SK-N-SH treated with all-trans-retinoic acid at 6 μM for 48 hours (cell line): Measurements from ENCODE around the gene PPP2R5D.

Experiments used
- ATAC-seq: fragments of 200-7000 bp; cut with Tn5 transposase; 3 replicates; pipeline ENCODE4 v1.9.1; 2020; ENCODE audit warnings: mild to moderate bottlenecking, moderate library complexity
- ARNTL ChIP-seq: fragments of 450-650 bp; formaldehyde crosslinking; IDR thresholded peaks from 2 replicates; pipeline ENCODE4 v1.5.0; 2020; ENCODE audit warnings: low read depth, mild to moderate bottlenecking, moderate library complexity, borderline replicate concordance
- BACH2 ChIP-seq: fragments of 250-450 bp; sonication (Bioruptor Pico); IDR thresholded peaks from 2 replicates; pipeline ENCODE4 v1.9.0; 2021; ENCODE audit warnings: mild to moderate bottlenecking, borderline replicate concordance
- CSDC2 ChIP-seq: fragments of 250-450 bp; sonication (Bioruptor Pico); IDR thresholded peaks from 2 replicates; pipeline ENCODE4 v1.5.0; 2020; ENCODE audit warnings: mild to moderate bottlenecking, moderate library complexity
- ESRRG ChIP-seq: fragments of 250-450 bp; sonication (Bioruptor Pico); IDR thresholded peaks from 2 replicates; pipeline ENCODE4 v1.6.1; 2021; ENCODE audit warnings: mild to moderate bottlenecking
- GLIS3 ChIP-seq: fragments of 250-450 bp; sonication (Bioruptor Pico); IDR thresholded peaks from 2 replicates; pipeline ENCODE4 v1.5.0; 2020; ENCODE audit warnings: mild to moderate bottlenecking, moderate library complexity
- ISL1 ChIP-seq: fragments of 250-450 bp; sonication (Bioruptor Pico); IDR thresholded peaks from 2 replicates; pipeline ENCODE4 v2.1.2; 2022; ENCODE audit warnings: mild to moderate bottlenecking, moderate library complexity
- OSR1 ChIP-seq: fragments of 250-450 bp; sonication (Bioruptor Pico); IDR thresholded peaks from 2 replicates; pipeline ENCODE4 v1.8.0; 2022; ENCODE audit warnings: moderate library complexity, mild to moderate bottlenecking, inconsistent platforms
- PPARA ChIP-seq: fragments of 250-450 bp; sonication (Bioruptor Pico); IDR thresholded peaks from 2 replicates; pipeline ENCODE4 v1.5.0; 2020; ENCODE audit warnings: mild to moderate bottlenecking, borderline replicate concordance
- RARB ChIP-seq: fragments of 250-450 bp; sonication (Bioruptor Pico); IDR thresholded peaks from 2 replicates; pipeline ENCODE4 v1.8.0; 2021; ENCODE audit warnings: mild to moderate bottlenecking, moderate library complexity
- SNAI2 ChIP-seq: fragments of 250-450 bp; sonication (Bioruptor Pico); IDR thresholded peaks from 2 replicates; pipeline ENCODE4 v1.5.0; 2020; ENCODE audit warnings: mild to moderate bottlenecking, moderate library complexity
- TOX ChIP-seq: fragments of 250-450 bp; sonication (Bioruptor Pico); IDR thresholded peaks from 2 replicates; pipeline ENCODE4 v1.8.0; 2021; ENCODE audit warnings: mild to moderate bottlenecking, moderate library complexity, borderline replicate concordance
- ZC3H10 ChIP-seq: fragments of 250-450 bp; sonication (Bioruptor Pico); IDR thresholded peaks from 2 replicates; pipeline ENCODE4 v1.5.1; 2021; ENCODE audit warnings: mild to moderate bottlenecking, moderate library complexity
- ZFP3 ChIP-seq: fragments of 250-450 bp; sonication (Bioruptor Pico); IDR thresholded peaks from 2 replicates; pipeline ENCODE4 v1.5.0; 2020; ENCODE audit warnings: mild to moderate bottlenecking, moderate library complexity
- ZFP30 ChIP-seq: fragments of 450-650 bp; formaldehyde crosslinking; IDR thresholded peaks from 2 replicates; pipeline ENCODE4 v1.5.0; 2022; ENCODE audit warnings: mild to moderate bottlenecking, moderate library complexity
- ZNF565 ChIP-seq: fragments of 450-650 bp; formaldehyde crosslinking; conservative IDR thresholded peaks from 2 replicates; pipeline ENCODE4 v1.5.0; 2020; ENCODE audit warnings: low read depth, mild to moderate bottlenecking, moderate library complexity
- ZNF70 ChIP-seq: fragments of 450-650 bp; formaldehyde crosslinking; IDR thresholded peaks from 2 replicates; pipeline ENCODE4 v1.5.0; 2020; ENCODE audit warnings: mild to moderate bottlenecking, moderate library complexity
- ZNF8 ChIP-seq: fragments of 450-650 bp; formaldehyde crosslinking; IDR thresholded peaks from 2 replicates; pipeline ENCODE4 v1.5.0; 2020; ENCODE audit warnings: mild to moderate bottlenecking, moderate library complexity
- TF ChIP-seq, protein P1 (sequence below): fragments of 250-450 bp; sonication (Bioruptor Pico); IDR thresholded peaks from 2 replicates; pipeline ENCODE4 v1.5.1; 2021; ENCODE audit warnings: mild to moderate bottlenecking, moderate library complexity
- TF ChIP-seq, protein P2 (sequence below): fragments of 250-450 bp; sonication (Bioruptor Pico); IDR thresholded peaks from 2 replicates; pipeline ENCODE4 v1.5.1; 2020; ENCODE audit warnings: low read depth, mild to moderate bottlenecking, moderate library complexity
- TF ChIP-seq, protein P3 (sequence below): fragments of 250-450 bp; sonication (Bioruptor Pico); IDR thresholded peaks from 2 replicates; pipeline ENCODE4 v1.8.0; 2020; ENCODE audit warnings: mild to moderate bottlenecking, moderate library complexity, borderline replicate concordance

The PPP2R5D gene

DNA sequence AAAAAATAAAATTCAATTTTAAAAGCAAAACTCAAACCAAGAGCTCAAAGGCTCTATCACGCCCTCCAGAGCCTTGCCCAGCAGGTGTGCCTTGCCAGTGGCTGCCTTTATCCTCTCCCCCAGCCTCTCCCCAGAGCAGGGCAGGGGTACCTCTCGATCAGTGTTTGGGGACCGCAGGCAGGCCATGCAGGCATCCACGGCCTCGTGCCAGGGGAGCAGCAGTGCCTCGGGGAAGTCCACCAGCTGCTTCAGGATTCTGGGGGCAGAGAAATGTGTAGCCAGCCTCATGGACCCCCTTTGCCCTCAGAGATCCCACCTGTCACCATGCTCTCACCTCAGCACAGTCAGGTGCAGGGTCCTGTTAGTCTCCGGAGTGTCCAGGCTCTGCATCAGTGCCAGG is 63.6 kb downstream of the PPP2R5D start:
- no peak for ATAC-seq
- TF ChIP-seq, protein P1, sequence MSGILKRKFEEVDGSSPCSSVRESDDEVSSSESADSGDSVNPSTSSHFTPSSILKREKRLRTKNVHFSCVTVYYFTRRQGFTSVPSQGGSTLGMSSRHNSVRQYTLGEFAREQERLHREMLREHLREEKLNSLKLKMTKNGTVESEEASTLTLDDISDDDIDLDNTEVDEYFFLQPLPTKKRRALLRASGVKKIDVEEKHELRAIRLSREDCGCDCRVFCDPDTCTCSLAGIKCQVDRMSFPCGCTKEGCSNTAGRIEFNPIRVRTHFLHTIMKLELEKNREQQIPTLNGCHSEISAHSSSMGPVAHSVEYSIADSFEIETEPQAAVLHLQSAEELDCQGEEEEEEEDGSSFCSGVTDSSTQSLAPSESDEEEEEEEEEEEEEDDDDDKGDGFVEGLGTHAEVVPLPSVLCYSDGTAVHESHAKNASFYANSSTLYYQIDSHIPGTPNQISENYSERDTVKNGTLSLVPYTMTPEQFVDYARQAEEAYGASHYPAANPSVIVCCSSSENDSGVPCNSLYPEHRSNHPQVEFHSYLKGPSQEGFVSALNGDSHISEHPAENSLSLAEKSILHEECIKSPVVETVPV (CRISPR knock-in tag), result no peak
- TF ChIP-seq ZC3H10 (CRISPR knock-in tag), result no peak

DNA sequence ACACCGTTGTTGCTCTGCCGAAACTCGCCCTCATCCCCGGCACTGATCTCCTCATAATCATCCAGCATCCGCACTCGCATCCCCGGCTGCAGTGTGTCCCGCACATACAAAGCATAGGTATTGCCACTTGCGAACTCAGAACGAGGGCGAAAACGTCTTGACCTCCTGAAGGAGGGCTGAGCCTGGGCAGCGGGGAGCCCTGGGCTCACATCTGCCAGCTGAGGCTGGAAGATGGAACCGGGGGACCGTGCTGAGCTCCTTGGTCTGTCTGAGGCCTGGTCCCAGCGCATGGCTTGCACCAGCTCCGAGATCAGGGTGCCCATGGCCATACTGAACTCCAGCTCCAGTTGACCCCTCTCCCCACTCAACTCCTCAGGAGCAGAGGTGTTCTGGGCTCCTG is 66.6 kb downstream of the PPP2R5D start:
- TF ChIP-seq ZNF8 (no peak), ZC3H10 (CRISPR knock-in tag) (no peak), RARB (CRISPR knock-in tag) (no peak), OSR1 (no peak), TOX (no peak), ISL1 (CRISPR knock-in tag) (no peak), ZFP3 (no peak), SNAI2 (no peak), GLIS3 (CRISPR knock-in tag) (no peak), ARNTL (no peak), BACH2 (no peak), ZNF70 (CRISPR knock-in tag) (no peak)
- TF ChIP-seq, protein P2, sequence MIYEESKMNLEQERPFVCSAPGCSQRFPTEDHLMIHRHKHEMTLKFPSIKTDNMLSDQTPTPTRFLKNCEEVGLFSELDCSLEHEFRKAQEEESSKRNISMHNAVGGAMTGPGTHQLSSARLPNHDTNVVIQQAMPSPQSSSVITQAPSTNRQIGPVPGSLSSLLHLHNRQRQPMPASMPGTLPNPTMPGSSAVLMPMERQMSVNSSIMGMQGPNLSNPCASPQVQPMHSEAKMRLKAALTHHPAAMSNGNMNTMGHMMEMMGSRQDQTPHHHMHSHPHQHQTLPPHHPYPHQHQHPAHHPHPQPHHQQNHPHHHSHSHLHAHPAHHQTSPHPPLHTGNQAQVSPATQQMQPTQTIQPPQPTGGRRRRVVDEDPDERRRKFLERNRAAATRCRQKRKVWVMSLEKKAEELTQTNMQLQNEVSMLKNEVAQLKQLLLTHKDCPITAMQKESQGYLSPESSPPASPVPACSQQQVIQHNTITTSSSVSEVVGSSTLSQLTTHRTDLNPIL, result no peak
- TF ChIP-seq, all 23 proteins: peak for 0
- no peak for ATAC-seq

DNA sequence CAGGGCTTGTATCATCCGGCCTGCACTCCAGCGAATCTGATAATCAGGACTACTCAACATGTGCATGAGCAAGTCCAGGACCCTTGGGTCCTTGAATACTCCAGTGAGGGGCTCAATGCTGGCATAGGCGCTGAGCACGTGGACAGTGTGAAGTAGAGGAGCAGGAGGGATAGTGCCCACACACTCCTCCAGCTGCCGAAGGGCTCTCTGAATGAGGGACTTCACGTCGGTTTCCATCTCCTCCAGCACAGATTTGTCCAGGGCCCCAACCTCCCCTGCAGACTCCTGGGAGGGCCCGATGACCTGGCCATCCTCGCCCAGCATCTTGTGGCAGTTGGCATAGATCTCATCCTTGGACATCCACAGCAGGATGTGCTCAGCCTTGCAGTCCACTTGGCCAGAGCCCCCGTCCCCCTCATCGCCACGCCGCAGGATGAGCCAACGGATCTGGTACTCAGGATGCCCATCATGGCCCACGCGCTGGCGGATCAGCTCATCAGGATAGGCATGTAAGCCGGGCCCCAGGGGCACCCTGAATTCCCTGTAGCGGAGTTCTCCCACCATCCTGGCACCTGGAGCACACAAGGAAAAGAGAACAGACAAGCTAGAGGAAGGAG is 68.0 kb downstream of the PPP2R5D start:
- TF ChIP-seq ZNF8, result no peak
- no peak for TF ChIP-seq GLIS3 (CRISPR knock-in tag)
- TF ChIP-seq RARB (CRISPR knock-in tag), result no peak
- no peak for TF ChIP-seq ZNF565 (CRISPR knock-in tag)
- no peak for TF ChIP-seq ZC3H10 (CRISPR knock-in tag)
- TF ChIP-seq, protein P2, result no peak
- TF ChIP-seq, protein P3, sequence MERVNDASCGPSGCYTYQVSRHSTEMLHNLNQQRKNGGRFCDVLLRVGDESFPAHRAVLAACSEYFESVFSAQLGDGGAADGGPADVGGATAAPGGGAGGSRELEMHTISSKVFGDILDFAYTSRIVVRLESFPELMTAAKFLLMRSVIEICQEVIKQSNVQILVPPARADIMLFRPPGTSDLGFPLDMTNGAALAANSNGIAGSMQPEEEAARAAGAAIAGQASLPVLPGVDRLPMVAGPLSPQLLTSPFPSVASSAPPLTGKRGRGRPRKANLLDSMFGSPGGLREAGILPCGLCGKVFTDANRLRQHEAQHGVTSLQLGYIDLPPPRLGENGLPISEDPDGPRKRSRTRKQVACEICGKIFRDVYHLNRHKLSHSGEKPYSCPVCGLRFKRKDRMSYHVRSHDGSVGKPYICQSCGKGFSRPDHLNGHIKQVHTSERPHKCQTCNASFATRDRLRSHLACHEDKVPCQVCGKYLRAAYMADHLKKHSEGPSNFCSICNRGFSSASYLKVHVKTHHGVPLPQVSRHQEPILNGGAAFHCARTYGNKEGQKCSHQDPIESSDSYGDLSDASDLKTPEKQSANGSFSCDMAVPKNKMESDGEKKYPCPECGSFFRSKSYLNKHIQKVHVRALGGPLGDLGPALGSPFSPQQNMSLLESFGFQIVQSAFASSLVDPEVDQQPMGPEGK (CRISPR knock-in tag), result no peak
- no peak for TF ChIP-seq BACH2
- ATAC-seq, result no peak

DNA sequence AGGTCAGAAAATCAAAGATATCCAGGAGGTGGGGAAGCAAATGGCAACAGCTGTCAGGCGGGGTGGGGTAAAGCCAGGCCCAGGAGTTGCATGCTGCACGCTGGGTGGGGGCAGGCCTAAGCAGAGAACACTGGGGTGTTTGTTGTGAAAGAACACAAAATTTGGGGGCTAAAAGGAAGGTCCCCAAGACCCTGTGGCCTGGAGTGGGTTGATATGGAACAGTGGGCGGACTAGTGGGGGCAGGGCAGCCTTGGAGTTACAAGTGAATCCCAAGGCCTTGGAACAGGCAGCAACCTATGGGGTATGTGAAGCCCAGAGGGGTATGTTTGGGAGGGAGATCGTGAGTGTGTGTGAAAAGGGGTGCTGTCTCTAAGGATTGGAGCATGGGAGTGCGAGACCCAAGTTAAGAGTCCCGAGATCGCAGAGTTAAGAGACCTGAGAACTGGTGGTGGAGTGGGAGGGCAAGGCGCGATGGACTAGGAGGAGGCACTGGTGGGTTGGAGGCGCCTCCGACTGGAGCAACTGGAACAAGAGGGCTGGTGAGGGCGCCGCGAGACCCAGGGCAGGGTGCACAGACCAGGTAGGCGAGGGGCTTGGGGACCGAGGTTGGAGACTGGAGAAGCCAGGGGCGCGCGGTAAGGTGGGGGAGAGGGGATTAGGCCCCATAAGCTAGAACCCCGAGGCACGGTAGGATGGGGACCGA is 68.6 kb downstream of the PPP2R5D start:
- no peak for TF ChIP-seq ZC3H10 (CRISPR knock-in tag)
- no peak for TF ChIP-seq ARNTL
- no peak for TF ChIP-seq PPARA
- TF ChIP-seq GLIS3 (CRISPR knock-in tag), result no peak
- TF ChIP-seq, protein P1 (CRISPR knock-in tag), result no peak
- TF ChIP-seq TOX, result no peak
- no peak for TF ChIP-seq RARB (CRISPR knock-in tag)
- no peak for TF ChIP-seq ZNF70 (CRISPR knock-in tag)
- TF ChIP-seq ZFP30 (CRISPR knock-in tag), result no peak
- no peak for TF ChIP-seq ESRRG
- TF ChIP-seq BACH2, result no peak
- TF ChIP-seq ZNF565 (CRISPR knock-in tag), result no peak
- TF ChIP-seq, protein P2, result no peak
- TF ChIP-seq CSDC2 (CRISPR knock-in tag), result no peak
- ATAC-seq, result peak; percentile 53
